Osteoblast (primary cell): Measurements from ENCODE around the gene PDCD10. TPM values are rescaled to one million over a fixed set of nuclear protein-coding genes. Genes with fewer than 3 reads are reported as not detected.

Experiments used
- DNase-seq: peaks from one replicate; pipeline ENCODE4 v3.0.0; 2011; ENCODE audit warnings: low spot score, mixed read lengths; ENCODE audit not compliant: insufficient read length; ENCODE audit errors: missing footprints
- H2AFZ ChIP-seq: 2 replicates; pipeline ENCODE4 v1.6.0; 2011; ENCODE audit warnings: mild to moderate bottlenecking, low read length
- H3K27ac ChIP-seq: 2 replicates; pipeline ENCODE4 v1.5.1; 2011; ENCODE audit warnings: mild to moderate bottlenecking, low read depth, low read length, moderate library complexity
- H3K27me3 ChIP-seq: 2 replicates; pipeline ENCODE4 v1.6.0; 2012; ENCODE audit warnings: mild to moderate bottlenecking, control low read depth, inconsistent platforms, low read length, moderate library complexity; ENCODE audit not compliant: insufficient read depth
- H3K36me3 ChIP-seq: 2 replicates; pipeline ENCODE4 v1.5.1; 2011; ENCODE audit warnings: mild to moderate bottlenecking, low read length, control low read depth, moderate library complexity; ENCODE audit not compliant: insufficient read depth
- H3K4me1 ChIP-seq: 2 replicates; pipeline ENCODE4 v1.5.1; 2011; ENCODE audit warnings: mild to moderate bottlenecking, low read length, control low read depth, moderate library complexity; ENCODE audit not compliant: insufficient read depth
- H3K4me2 ChIP-seq: 2 replicates; pipeline ENCODE4 v1.6.0; 2011; ENCODE audit warnings: mild to moderate bottlenecking, low read length; ENCODE audit not compliant: insufficient read depth
- H3K4me3 ChIP-seq: fragments of 200-600 bp; sonication (generic); 3 replicates; pipeline ENCODE4 v1.5.1; 2012; ENCODE audit warnings: mild to moderate bottlenecking, low read length, inconsistent platforms; ENCODE audit not compliant: insufficient read depth
- H3K79me2 ChIP-seq: 2 replicates; pipeline ENCODE4 v1.6.0; 2012; ENCODE audit warnings: mild to moderate bottlenecking, low read length, control low read depth, inconsistent platforms; ENCODE audit not compliant: insufficient read depth
- H3K9me3 ChIP-seq: 2 replicates; pipeline ENCODE4 v1.5.1; 2011; ENCODE audit warnings: low read depth, low read length, control low read depth
- H4K20me1 ChIP-seq: 2 replicates; pipeline ENCODE4 v1.6.0; 2012; ENCODE audit warnings: mild to moderate bottlenecking, low read length, control low read depth; ENCODE audit not compliant: insufficient read depth
- total RNA-seq: library from RNA; depleted of rRNA; stranded (reverse); fragments of >200 nt; gene quantifications from 2 replicates; pipeline ENCODE4 v1.2.3, GENCODE V29; 2012
- TF ChIP-seq, protein P1 (sequence below): IDR thresholded peaks from 2 replicates; pipeline ENCODE4 v1.5.1; 2011; ENCODE audit warnings: mild to moderate bottlenecking, low read depth, low read length, moderate library complexity; ENCODE audit errors: extremely low read depth

PDCD10 gene
- total RNA-seq, 1 donor, result 44.9 TPM

DNA sequence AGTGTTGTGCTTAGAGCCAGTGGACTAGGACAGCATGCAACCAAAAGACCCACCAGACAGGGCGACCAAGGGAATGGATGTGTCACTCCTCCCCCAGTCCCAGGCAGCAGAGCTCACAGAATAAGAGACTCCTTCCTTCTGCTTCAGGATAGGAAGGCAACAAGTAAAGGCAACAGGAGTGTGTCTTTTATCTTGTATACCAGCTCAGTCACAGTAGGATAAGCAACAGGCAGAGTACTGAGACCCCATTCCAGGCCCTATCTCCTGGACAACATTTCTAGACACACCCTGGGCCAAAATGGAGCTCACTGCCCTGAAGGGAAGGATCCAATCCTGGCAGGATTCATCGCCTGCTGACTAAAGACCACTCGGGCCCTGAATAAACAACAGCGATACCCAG is 25.0 kb downstream of the PDCD10 start:
- Histone ChIP-seq H3K4me1 (no peaks in the 10 kb centered on the region), H4K20me1 (peaks cover 7% of the 10 kb centered on the region), H3K36me3 (peaks cover 6% of the 10 kb centered on the region), H3K27me3 (no peaks in the 10 kb centered on the region), H3K79me2 (peaks cover 69% of the 10 kb centered on the region), H3K4me2 (no peak overlapping the region), H2AFZ (no peak overlapping the region), H3K27ac (no peak overlapping the region), H3K4me3 (no peak overlapping the region), H3K9me3 (no peaks in the 10 kb centered on the region)
- DNase-seq, result no peak
- TF ChIP-seq, protein P1, sequence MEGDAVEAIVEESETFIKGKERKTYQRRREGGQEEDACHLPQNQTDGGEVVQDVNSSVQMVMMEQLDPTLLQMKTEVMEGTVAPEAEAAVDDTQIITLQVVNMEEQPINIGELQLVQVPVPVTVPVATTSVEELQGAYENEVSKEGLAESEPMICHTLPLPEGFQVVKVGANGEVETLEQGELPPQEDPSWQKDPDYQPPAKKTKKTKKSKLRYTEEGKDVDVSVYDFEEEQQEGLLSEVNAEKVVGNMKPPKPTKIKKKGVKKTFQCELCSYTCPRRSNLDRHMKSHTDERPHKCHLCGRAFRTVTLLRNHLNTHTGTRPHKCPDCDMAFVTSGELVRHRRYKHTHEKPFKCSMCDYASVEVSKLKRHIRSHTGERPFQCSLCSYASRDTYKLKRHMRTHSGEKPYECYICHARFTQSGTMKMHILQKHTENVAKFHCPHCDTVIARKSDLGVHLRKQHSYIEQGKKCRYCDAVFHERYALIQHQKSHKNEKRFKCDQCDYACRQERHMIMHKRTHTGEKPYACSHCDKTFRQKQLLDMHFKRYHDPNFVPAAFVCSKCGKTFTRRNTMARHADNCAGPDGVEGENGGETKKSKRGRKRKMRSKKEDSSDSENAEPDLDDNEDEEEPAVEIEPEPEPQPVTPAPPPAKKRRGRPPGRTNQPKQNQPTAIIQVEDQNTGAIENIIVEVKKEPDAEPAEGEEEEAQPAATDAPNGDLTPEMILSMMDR, result no peak

DNA sequence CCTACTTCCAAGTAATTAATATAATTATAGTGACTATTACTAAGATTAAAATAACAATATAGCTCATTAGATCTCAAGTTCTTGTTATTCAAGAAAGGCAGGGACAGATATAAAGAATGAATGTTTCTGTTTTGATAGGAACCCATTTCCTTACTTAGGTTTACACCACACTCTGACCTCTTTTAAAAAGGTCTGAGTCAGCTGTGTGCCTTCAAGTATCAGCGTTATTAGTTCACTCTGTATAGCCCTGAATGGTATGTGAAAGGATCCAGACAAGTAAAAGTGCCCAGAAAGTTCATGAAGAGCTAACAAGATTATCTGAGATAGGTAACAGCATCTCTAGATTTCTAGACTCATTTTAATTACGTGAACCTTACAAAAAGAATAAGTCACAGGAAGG is 28.9 kb downstream of the PDCD10 start:
- TF ChIP-seq, protein P1, result no peak
- Histone ChIP-seq H4K20me1 (peaks cover 7% of the 10 kb centered on the region), H3K4me3 (no peak overlapping the region), H3K9me3 (no peaks in the 10 kb centered on the region), H3K36me3 (peaks cover 10% of the 10 kb centered on the region), H3K27ac (no peak overlapping the region), H3K4me2 (no peak overlapping the region), H3K4me1 (no peaks in the 10 kb centered on the region), H3K27me3 (no peaks in the 10 kb centered on the region), H2AFZ (no peak overlapping the region), H3K79me2 (peaks cover 32% of the 10 kb centered on the region)
- DNase-seq, result no peak

DNA sequence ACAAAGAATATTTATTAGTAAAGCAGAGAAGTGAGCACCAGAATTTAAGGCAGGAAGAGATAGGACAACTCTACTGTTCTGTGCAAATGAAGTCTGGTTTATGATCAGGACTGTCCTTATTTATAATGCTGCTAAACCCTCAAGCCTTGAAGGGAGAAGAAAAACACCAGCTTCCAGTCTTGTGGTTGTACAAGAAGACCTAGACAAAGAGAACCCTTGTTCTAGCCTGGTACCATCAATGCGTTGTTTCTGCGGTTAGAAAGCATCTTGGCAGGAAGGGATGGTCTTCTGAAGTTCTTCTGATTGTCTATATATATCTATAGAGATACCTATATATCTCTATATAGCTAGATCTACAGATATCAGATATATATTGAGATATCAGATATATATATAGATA is 33.8 kb downstream of the PDCD10 start:
- Histone ChIP-seq H3K36me3 (peaks cover 6% of the 10 kb centered on the region), H4K20me1 (peaks cover 5% of the 10 kb centered on the region), H3K4me2 (no peak overlapping the region), H3K27ac (no peak overlapping the region), H3K27me3 (no peaks in the 10 kb centered on the region), H3K4me1 (no peaks in the 10 kb centered on the region), H3K79me2 (peaks cover 6% of the 10 kb centered on the region), H3K9me3 (no peaks in the 10 kb centered on the region), H2AFZ (no peak overlapping the region), H3K4me3 (no peak overlapping the region)
- no peak for DNase-seq
- TF ChIP-seq, protein P1, result no peak

DNA sequence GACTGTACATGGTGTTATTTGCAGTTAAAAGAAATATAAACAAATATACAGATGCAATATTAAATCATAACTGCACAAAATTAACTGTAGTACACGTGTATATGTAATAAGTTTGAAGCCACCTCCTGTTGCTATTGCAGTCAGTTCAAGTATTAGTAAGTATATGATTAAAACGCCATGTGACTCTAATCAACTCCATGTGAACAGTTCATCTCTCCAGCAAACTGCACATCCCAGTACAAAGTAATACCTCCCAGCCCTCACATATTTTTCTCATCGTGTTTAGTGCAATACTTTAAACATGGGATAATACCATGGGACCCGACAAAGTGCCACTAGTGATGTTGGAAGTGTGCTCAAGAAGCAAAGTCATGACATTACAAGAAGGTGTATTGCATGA is 34.6 kb downstream of the PDCD10 start:
- Histone ChIP-seq H3K27ac (no peak overlapping the region), H3K4me1 (no peaks in the 10 kb centered on the region), H3K27me3 (no peaks in the 10 kb centered on the region), H3K9me3 (no peaks in the 10 kb centered on the region), H2AFZ (no peak overlapping the region), H3K4me2 (no peak overlapping the region), H3K79me2 (peaks cover 4% of the 10 kb centered on the region), H3K4me3 (no peak overlapping the region), H4K20me1 (peaks cover 5% of the 10 kb centered on the region), H3K36me3 (peaks cover 11% of the 10 kb centered on the region)
- TF ChIP-seq, protein P1, result no peak
- no peak for DNase-seq
